ENCODE measurements around the gene CES4A. TPM values are rescaled to one million over a fixed set of nuclear protein-coding genes. Genes with fewer than 3 reads are reported as not detected.
A peak's percentile ranks its signal among the peaks of the same experiment; 100 is the strongest.

CES4A gene
- total and polyA plus RNA-seq, 9 of the 15 experiments (the other 6 are each of a cell fraction or from before 2014, with no cell fraction given): 0.09 to 0.13 (median 0.11) TPM; not detected in 6

DNA sequence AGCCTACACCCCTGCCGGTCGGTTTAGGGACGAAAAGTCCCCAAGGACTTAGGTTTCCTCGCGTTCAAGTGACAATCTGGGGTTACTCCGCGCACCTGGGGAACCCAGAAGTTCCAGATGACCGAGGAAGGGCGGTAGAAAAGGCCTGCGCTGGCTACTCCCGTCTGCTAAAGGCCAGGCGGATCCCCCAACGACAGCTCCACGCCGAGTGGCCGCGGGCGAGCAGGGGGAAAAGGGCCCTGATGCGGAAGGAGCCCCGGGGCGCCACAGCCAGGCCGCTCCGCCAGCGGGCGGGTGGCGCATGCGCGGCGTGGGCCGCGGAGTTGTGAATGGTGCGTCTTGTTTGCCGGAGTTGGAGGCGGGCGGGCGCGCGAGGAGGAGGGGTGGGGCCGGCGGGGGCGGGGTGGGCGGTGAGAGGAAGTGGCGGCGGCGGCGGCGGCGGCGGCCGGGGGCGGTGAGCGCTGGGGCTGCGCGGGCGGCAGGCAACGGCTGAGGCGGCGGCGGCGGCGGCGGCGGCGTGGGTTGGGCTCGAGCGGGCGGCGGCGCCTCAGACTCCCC is 40.4 kb downstream of the CES4A start, which contains the start of gene CBFB (continued):
- TF ChIP-seq E2F5 (CRISPR knock-in tag; IDR thresholded peaks at IDR 0.05) (no peak), CBX2 (IDR thresholded peaks at IDR 0.05; ENCODE audit: insufficient read depth, low read length, poor library complexity, severe bottlenecking) (no peak), SLC30A9 (CRISPR knock-in tag; IDR thresholded peaks at IDR 0.05) (no peak), TFE3 (CRISPR knock-in tag; IDR thresholded peaks at IDR 0.05) (no peak), ETV6 (IDR thresholded peaks at IDR 0.05; ENCODE audit: borderline replicate concordance in 1 of 2, low read depth in 2 of 2, low read length in 1 of 2) (no peak), ETV6 (CRISPR knock-in tag; IDR thresholded peaks at IDR 0.05; ENCODE audit: borderline replicate concordance) (no peak), ZNF551 (CRISPR knock-in tag; IDR thresholded peaks at IDR 0.05) (no peak), NCOA4 (IDR thresholded peaks at IDR 0.05; ENCODE audit: partially characterized antibody) (no peak), CBX8 (IDR thresholded peaks at IDR 0.05; ENCODE audit: borderline replicate concordance, extremely low read depth, low read depth, low read length, poor library complexity, severe bottlenecking) (no peak), PTTG1 (tag; IDR thresholded peaks at IDR 0.05; ENCODE audit: low read depth) (no peak), PHF20 (IDR thresholded peaks at IDR 0.05; ENCODE audit: partially characterized antibody) (peak; percentile 94), TFAP4 (CRISPR knock-in tag; IDR thresholded peaks at IDR 0.05; ENCODE audit: borderline replicate concordance) (peak; percentile 76), TARDBP (IDR thresholded peaks at IDR 0.05) (no peak), RBM15 (IDR thresholded peaks at IDR 0.05; ENCODE audit: insufficient read depth, low read length) (no peak), ZNF77 (CRISPR knock-in tag; IDR thresholded peaks at IDR 0.05) (no peak), NFE2 (IDR thresholded peaks at IDR 0.05; ENCODE audit: low read depth) (no peak), ZNF24 (IDR thresholded peaks at IDR 0.05) (no peak), ZNF830 (CRISPR knock-in tag; IDR thresholded peaks at IDR 0.05) (no peak), ZNF589 (CRISPR knock-in tag; IDR thresholded peaks at IDR 0.05; ENCODE audit: low read depth) (no peak), NR2C1 (IDR thresholded peaks at IDR 0.05) (0 out of 2 replicates have a peak, but pooled peaks have one; percentile 2), NR2C1 (tag; IDR thresholded peaks at IDR 0.05) (no peak), POU5F1 (IDR thresholded peaks at IDR 0.05; ENCODE audit: borderline replicate concordance, low read depth, low read length, partially characterized antibody) (no peak), BRCA1 (IDR thresholded peaks at IDR 0.05) (no peak), BRCA1 (CRISPR knock-in tag; IDR thresholded peaks at IDR 0.05) (no peak), ARHGAP35 (IDR thresholded peaks at IDR 0.05; ENCODE audit: partially characterized antibody) (no peak), ZNF583 (CRISPR knock-in tag; IDR thresholded peaks at IDR 0.05) (peak; percentile 70)
- TF ChIP-seq, protein P1, sequence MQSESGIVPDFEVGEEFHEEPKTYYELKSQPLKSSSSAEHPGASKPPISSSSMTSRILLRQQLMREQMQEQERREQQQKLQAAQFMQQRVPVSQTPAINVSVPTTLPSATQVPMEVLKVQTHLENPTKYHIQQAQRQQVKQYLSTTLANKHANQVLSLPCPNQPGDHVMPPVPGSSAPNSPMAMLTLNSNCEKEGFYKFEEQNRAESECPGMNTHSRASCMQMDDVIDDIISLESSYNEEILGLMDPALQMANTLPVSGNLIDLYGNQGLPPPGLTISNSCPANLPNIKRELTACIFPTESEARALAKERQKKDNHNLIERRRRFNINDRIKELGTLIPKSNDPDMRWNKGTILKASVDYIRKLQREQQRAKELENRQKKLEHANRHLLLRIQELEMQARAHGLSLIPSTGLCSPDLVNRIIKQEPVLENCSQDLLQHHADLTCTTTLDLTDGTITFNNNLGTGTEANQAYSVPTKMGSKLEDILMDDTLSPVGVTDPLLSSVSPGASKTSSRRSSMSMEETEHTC (IDR thresholded peaks at IDR 0.05): no peak

Data from K562 (cell line).